A673 (cell line): ENCODE measurements around the gene FAM174C. TPM values are rescaled to one million over a fixed set of nuclear protein-coding genes. Genes with fewer than 3 reads are reported as not detected.
A peak's percentile ranks its signal among the peaks of the same experiment; 100 is the strongest.

Experiments used
- BruUV-seq: library from RNA; stranded (reverse); fragments of 400-500 nt; replicated peaks from 2 replicates; lab custom pipeline; 2021; lab: Mats Ljungman, UMichigan
- CTCF ChIA-PET: fragments of 300-600 bp; sonication (Branson Sonifier 250); formaldehyde crosslinking; loops from one replicate; lab custom pipeline; 2022; ENCODE audit warnings: antibody characterized with exemption; lab: Charles Lee
- POLR2A ChIA-PET: fragments of 300-600 bp; sonication (Branson Sonifier 250); formaldehyde crosslinking; loops from one replicate; lab custom pipeline; 2022; ENCODE audit warnings: antibody characterized with exemption; ENCODE audit not compliant: low non-redundant PET; lab: Charles Lee
- DNase-seq: peaks from one replicate; pipeline ENCODE4 v3.0.0-alpha.2; 2015; ENCODE audit warnings: low spot score
- H3K27ac ChIP-seq: fragments of 200-600 bp; sonication (generic); 2 replicates; pipeline ENCODE4 v1.5.1; 2016; ENCODE audit warnings: mixed run types, low read depth, mild to moderate bottlenecking, mixed read lengths, antibody characterized with exemption, low read length; ENCODE audit not compliant: poor library complexity, severe bottlenecking
- H3K27me3 ChIP-seq: fragments of 200-600 bp; sonication (generic); replicated peaks from 2 replicates; pipeline ENCODE4 v1.6.1; 2017; ENCODE audit warnings: mixed run types, low read depth, mild to moderate bottlenecking, mixed read lengths, antibody characterized with exemption, low read length; ENCODE audit not compliant: insufficient read depth, poor library complexity
- H3K36me3 ChIP-seq: fragments of 200-600 bp; sonication (generic); 2 replicates; pipeline ENCODE4 v1.6.1; 2016; ENCODE audit warnings: mixed run types, mild to moderate bottlenecking, mixed read lengths, antibody characterized with exemption, low read length; ENCODE audit not compliant: insufficient read depth, poor library complexity, severe bottlenecking
- H3K4me1 ChIP-seq: fragments of 200-600 bp; sonication (generic); 2 replicates; pipeline ENCODE4 v1.6.1; 2017; ENCODE audit warnings: mixed run types, mild to moderate bottlenecking, mixed read lengths, antibody characterized with exemption, low read length; ENCODE audit not compliant: insufficient read depth, poor library complexity, severe bottlenecking
- H3K4me3 ChIP-seq: fragments of 200-600 bp; sonication (generic); 2 replicates; pipeline ENCODE4 v1.5.1; 2016; ENCODE audit warnings: low read depth, mixed run types, mild to moderate bottlenecking, mixed read lengths, low read length; ENCODE audit not compliant: poor library complexity, severe bottlenecking
- H3K9me3 ChIP-seq: fragments of 200-600 bp; sonication (generic); 2 replicates; pipeline ENCODE4 v1.6.1; 2016; ENCODE audit warnings: mixed run types, low read depth, mild to moderate bottlenecking, mixed read lengths, antibody characterized with exemption, low read length; ENCODE audit not compliant: poor library complexity, severe bottlenecking
- EZH2 ChIP-seq: fragments of 200-600 bp; sonication (generic); IDR thresholded peaks from 2 replicates; pipeline ENCODE4 v1.6.1; 2017; ENCODE audit warnings: borderline replicate concordance, low read depth, mild to moderate bottlenecking, mixed read lengths, antibody characterized with exemption, low read length; ENCODE audit not compliant: poor library complexity, severe bottlenecking
- intact Hi-C: fragments of 100-400 bp; cut with micrococcal nuclease; formaldehyde crosslinking; loops from one replicate; pipeline ENCODE4 v1.10.0; 2022; ENCODE audit not compliant: unreplicated experiment
- total RNA-seq: library from RNA; stranded (reverse); gene quantifications from 2 replicates; pipeline ENCODE4 v1.2.3, GENCODE V29; 2021
- TF ChIP-seq, protein P1 (sequence below): fragments of 300-800, 200-600 bp; sonication (generic); conservative IDR thresholded peaks from 2 replicates; pipeline ENCODE4 v1.5.1; 2017; ENCODE audit warnings: low read depth, mild to moderate bottlenecking, antibody characterized with exemption, low read length, moderate library complexity, mixed read lengths

The FAM174C gene
- total RNA-seq, 1 experiment from 2014 or later: 88.6 TPM

DNA sequence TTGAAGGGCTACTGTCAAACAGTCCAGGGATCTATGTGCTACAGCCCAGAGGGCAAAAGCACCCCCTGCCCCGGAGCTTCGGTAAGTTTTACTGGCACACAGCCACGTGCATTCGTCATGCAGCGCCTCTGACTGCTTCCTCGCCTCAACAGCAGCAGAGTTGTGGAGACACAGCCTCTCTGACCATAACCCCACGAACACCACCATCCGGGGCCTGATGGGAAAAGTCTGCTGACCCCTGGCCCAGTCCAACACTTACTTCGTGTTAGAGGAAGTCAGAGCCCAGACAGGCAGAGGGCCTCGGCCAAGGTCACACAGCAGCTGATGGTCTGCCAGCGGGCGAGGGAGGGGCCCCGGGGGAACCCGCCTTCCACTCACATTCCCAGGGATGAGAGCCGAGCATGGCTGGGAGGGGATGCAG, 42.7 kb upstream of the FAM174C start:
- Histone ChIP-seq H3K4me1 (peaks cover 7% of the 10 kb centered on the region), H3K4me3 (no peak overlapping the region), H3K27ac (peak overlapping the region; percentile 19), H3K36me3 (peaks cover 15% of the 10 kb centered on the region), H3K27me3 (no peaks in the 10 kb centered on the region), H3K9me3 (no peaks in the 10 kb centered on the region)
- TF ChIP-seq, protein P1, sequence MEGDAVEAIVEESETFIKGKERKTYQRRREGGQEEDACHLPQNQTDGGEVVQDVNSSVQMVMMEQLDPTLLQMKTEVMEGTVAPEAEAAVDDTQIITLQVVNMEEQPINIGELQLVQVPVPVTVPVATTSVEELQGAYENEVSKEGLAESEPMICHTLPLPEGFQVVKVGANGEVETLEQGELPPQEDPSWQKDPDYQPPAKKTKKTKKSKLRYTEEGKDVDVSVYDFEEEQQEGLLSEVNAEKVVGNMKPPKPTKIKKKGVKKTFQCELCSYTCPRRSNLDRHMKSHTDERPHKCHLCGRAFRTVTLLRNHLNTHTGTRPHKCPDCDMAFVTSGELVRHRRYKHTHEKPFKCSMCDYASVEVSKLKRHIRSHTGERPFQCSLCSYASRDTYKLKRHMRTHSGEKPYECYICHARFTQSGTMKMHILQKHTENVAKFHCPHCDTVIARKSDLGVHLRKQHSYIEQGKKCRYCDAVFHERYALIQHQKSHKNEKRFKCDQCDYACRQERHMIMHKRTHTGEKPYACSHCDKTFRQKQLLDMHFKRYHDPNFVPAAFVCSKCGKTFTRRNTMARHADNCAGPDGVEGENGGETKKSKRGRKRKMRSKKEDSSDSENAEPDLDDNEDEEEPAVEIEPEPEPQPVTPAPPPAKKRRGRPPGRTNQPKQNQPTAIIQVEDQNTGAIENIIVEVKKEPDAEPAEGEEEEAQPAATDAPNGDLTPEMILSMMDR: no peak
- no peak for TF ChIP-seq EZH2
- BruUV-seq: no TSS peak
- ChIA-PET POLR2A (no interaction called here), CTCF (interaction anchor here (0.8 kb wide), 1 partner anchor 12 kb away, joined by 3 read pairs; no protein-coding TSS in a partner anchor)
- intact Hi-C loops: no loop called here
- DNase-seq: no peak

- peaks cover 9% of the 10 kb centered on the region for H3K36me3 ChIP-seq
- H3K9me3 ChIP-seq: no peaks in the 10 kb centered on the region
- no peak overlapping the region for H3K27ac ChIP-seq
- TF ChIP-seq, protein P1: no peak
- TF ChIP-seq EZH2: no peak
- BruUV-seq: no TSS peak
- H3K4me3 ChIP-seq: no peak overlapping the region
- H3K27me3 ChIP-seq: no peaks in the 10 kb centered on the region
- ChIA-PET CTCF (interaction anchor here (0.8 kb wide), 1 partner anchor 11 kb away, joined by 3 read pairs; no protein-coding TSS in a partner anchor), POLR2A (no interaction called here)
- no peak for DNase-seq
- intact Hi-C loops: no loop called here
- peaks cover 9% of the 10 kb centered on the region for H3K4me1 ChIP-seq
Measured at GRCh38 chr19:1233115-1233667, 42.1 kb upstream of the FAM174C start.

- H3K4me3 ChIP-seq: no peak overlapping the region
- BruUV-seq: no TSS peak
- intact Hi-C loops: no loop called here
- no peak overlapping the region for H3K27ac ChIP-seq
- DNase-seq: no peak
- H3K9me3 ChIP-seq: no peaks in the 10 kb centered on the region
- H3K36me3 ChIP-seq: peaks cover 8% of the 10 kb centered on the region
- H3K4me1 ChIP-seq: peaks cover 16% of the 10 kb centered on the region
- TF ChIP-seq, protein P1: no peak
- TF ChIP-seq EZH2: no peak
- POLR2A ChIA-PET: no interaction called here
- no peaks in the 10 kb centered on the region for H3K27me3 ChIP-seq
- CTCF ChIA-PET: interaction anchor here (0.6 kb wide), 1 partner anchor 56 kb away, joined by 5 read pairs; no protein-coding TSS in a partner anchor
Measured at GRCh38 chr19:1234051-1234954, 41.0 kb upstream of the FAM174C start.
